GM19397 (cell line): Measurements from ENCODE around the gene YPEL4.
"Not testable (repeated sequence)": the region's sequence is repeated elsewhere in the genome, so short reads cannot be mapped to it uniquely, and the experiment has no call there.

Experiments
- ATAC-seq: cut with Tn5 transposase; IDR thresholded peaks from one replicate; pipeline ENCODE4 v1.9.1; 2021; ENCODE audit warnings: mild to moderate bottlenecking, moderate library complexity; ENCODE audit not compliant: unreplicated experiment

YPEL4 gene, protein sequence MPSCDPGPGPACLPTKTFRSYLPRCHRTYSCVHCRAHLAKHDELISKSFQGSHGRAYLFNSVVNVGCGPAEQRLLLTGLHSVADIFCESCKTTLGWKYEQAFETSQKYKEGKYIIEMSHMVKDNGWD

GRCh38 chr11:57649826-57650738 is at the start of gene YPEL4:
TSS of gene YPEL4 (minus strand) at chr11:57649912. CDS start at chr11:57647107, 2,805 bp downstream.
- ATAC-seq: no peak

- ATAC-seq: no peak
These were observed 49.2 kb upstream of the YPEL4 start for GRCh38 chr11:57698843-57699365.

GRCh38 chr11:57690474-57690873 is 40.8 kb upstream of the YPEL4 start:
- ATAC-seq: not testable (repeated sequence)

DNA sequence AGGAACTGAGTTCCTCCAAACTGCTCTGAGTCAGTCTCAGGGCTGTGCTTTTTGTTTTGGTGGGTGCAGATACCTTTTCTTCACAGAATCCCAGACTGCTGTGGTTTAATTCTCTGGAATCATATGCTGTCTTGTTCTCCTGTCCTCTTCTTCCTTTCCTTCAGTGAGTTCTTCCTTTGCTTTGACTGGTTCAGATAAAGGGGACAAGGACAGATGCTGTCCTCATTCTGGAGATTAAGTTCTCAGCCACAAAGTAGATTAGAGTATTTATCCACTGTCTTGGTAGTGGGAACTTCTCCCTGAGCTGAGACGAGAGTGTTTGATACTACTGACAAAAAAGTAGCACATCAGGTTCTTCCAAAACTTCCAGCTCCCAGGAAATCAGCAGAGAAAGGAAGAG is 31.5 kb upstream of the YPEL4 start:
- ATAC-seq: no peak

DNA sequence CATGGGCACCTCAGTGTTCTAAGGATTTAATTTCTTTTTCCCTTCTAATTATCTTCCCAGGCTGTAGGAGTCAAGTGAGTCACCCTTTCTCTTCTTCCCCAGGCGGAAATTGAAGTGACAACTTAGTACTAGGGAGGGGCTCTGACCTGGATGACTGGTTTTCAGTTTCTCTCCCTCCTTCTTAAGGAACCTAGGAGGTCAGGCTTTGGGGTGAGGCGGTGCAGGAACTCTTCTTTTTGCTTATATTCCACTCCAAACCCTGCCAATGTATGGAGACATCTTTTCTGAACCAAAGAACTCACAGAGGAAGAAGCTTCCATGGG is 30.8 kb upstream of the YPEL4 start:
- no peak for ATAC-seq

- no peak for ATAC-seq
These were observed 29.7 kb upstream of the YPEL4 start for GRCh38 chr11:57679396-57679795.

- no peak for ATAC-seq
These were observed 25.6 kb upstream of the YPEL4 start for GRCh38 chr11:57675176-57675941.

GRCh38 chr11:57674251-57674650 is 24.5 kb upstream of the YPEL4 start:
- no peak for ATAC-seq

DNA sequence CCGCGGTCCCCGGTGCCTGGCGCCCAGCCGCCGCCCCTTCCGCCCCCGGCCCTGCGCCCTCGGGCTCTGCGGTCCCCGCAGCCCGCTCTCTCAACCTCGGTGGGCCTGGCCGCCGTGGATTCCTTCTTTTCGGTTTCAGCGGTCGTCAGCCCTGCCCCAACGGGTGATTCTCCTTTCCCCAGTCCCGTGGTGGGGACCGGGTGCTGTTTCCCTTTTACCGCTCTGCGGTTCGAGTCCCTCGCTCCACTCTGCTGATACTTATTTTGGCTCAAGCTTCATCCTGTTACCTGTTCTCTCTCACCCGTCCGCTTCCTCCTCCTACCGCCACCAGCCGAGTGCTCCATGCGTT is 18.7 kb upstream of the YPEL4 start:
- peak; percentile 9 for ATAC-seq

DNA sequence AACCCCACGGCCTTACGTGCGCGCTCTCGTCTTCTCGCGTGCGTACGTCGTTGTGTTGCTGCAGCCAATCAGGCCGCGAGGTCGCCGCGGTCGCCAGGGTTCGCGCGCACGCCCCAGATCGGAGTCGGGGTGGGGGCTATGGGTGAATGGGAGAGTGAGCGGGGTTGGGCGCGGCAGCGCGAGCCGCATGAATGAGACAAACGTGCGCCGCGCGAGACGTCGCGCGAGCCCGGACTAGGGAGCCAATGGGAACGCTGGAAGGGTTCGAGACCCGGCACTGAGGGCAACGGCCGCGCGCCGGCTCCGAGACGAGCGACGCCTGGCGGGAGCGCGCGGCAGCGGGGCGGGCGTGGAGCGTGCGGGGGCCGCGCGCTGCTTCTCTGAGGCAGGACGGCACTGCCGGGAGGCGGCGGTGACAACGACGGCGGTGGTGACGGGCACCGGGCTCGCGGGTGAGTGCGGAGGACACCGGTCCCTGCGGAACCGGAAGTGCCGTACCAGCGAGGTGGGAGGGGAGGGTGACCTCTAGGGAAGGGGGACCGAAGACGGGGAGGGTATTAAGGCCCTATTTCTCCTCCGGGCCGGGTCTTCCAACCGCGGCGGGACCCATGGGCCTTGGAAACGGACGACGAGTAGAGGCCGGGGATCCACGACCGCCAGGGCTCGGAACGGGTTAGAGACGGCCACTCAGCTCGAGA is 18.2 kb upstream of the YPEL4 start, which contains the start of gene ZDHHC5:
TSS of gene ZDHHC5 (plus strand) at position 379 of the 698 bp plus-strand sequence. CDS start 4,977 bp downstream, outside the sequence.
- ATAC-seq: peak; percentile 86

- ATAC-seq: peak; percentile 59
These were observed 17.5 kb upstream of the YPEL4 start for GRCh38 chr11:57667117-57667735.

GRCh38 chr11:57663975-57664374 is 14.3 kb upstream of the YPEL4 start:
- ATAC-seq: no peak

DNA sequence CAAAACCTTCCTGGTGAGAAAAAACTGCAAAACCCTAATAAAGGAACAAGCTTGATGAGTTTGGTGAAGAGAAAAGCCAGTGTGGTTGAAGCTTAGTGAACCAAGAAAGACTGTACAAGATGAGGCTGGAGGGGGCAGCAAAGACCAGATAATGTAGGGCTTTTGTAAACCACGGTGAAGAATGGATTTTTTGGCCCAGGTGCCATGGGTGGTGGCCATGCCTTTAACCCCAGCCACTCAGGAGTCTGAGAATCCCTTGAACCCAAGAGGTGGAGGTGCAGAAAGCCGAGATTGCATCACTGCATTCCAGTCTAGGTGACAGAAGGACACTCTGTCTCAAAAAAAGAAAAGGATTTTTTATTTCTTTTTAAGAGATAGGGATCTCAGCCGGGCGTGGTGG is 13.2 kb upstream of the YPEL4 start:
- ATAC-seq: no peak

DNA sequence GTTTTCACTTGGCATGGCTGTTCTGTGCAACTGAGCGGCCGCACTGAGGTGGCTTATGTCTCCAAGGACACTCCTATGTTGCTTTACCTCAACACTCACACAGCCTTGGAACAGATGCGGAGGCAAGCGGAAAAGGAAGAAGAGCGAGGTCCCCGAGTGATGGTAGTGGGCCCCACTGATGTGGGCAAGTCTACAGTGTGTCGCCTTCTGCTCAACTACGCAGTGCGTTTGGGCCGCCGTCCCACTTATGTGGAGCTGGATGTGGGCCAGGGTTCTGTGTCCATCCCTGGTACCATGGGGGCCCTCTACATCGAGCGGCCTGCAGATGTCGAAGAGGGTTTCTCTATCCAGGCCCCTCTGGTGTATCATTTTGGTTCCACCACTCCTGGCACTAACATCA is 10.0 kb upstream of the YPEL4 start:
- ATAC-seq: no peak

- ATAC-seq: no peak
These were observed 8.3 kb upstream of the YPEL4 start for GRCh38 chr11:57658023-57658361.

GRCh38 chr11:57657194-57658022 is 7.7 kb upstream of the YPEL4 start, which contains the start of gene CLP1:
TSS of gene CLP1 (plus strand) at chr11:57657762. CDS start at chr11:57659477, 1,715 bp downstream.
- ATAC-seq: peak; percentile 99

- no peak for ATAC-seq
These were observed 7.1 kb upstream of the YPEL4 start for GRCh38 chr11:57656885-57657193.

GRCh38 chr11:57653163-57653562 is 3.5 kb upstream of the YPEL4 start:
- no peak for ATAC-seq

- no peak for ATAC-seq
These were observed 3.0 kb upstream of the YPEL4 start for GRCh38 chr11:57652662-57653061.

DNA sequence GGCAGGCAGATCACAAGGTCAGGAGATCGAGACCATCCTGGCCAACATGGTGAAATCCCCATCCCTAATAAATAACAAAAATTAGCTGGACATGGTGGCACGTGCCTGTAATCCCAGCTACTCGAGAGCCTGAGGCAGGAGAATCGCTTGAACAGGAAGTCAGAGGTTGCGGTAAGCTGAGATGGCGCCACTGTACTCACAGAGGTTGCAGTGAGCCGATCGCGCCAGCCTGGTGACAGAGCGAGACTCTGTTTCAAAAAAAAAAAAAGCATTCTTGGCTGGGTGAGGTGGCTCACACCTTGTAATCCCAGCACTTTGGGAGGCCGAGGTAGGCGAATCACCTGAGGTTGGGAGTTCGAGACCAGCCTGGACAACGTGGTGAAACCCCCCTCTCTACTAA is 2.5 kb upstream of the YPEL4 start:
- not testable (repeated sequence) for ATAC-seq
